Activated CD8-positive, alpha-beta memory T cell treated with anti-CD3 and anti-CD28 coated beads for 1 hour (primary cell): Measurements from ENCODE around the gene NFASC.

Experiments
- DNase-seq, 2 donors: peaks; one replicate each; pipeline ENCODE4 v3.0.0-alpha.2; 2020; ENCODE audit warnings: low read depth in 1 of 2; ENCODE audit errors: extremely low read depth in 1 of 2

The NFASC gene

GRCh38 chr1:204958317-204959307 is 88.0 kb downstream of the NFASC start:
- DNase-seq, result no peak

GRCh38 chr1:204959374-204959773 is 88.7 kb downstream of the NFASC start:
- DNase-seq, result no peak

GRCh38 chr1:204959836-204960235 is 89.2 kb downstream of the NFASC start:
- no peak for DNase-seq

GRCh38 chr1:204960306-204961125 is 89.9 kb downstream of the NFASC start:
- no peak for DNase-seq

- no peak for DNase-seq
Observed at GRCh38 chr1:204961765-204962419, 91.2 kb downstream of the NFASC start.

GRCh38 chr1:204962742-204963632 is 92.3 kb downstream of the NFASC start:
- no peak for DNase-seq

GRCh38 chr1:204967451-204967850 is 96.8 kb downstream of the NFASC start:
- no peak for DNase-seq

GRCh38 chr1:204968135-204968534 is 97.5 kb downstream of the NFASC start:
- DNase-seq, result no peak

DNA sequence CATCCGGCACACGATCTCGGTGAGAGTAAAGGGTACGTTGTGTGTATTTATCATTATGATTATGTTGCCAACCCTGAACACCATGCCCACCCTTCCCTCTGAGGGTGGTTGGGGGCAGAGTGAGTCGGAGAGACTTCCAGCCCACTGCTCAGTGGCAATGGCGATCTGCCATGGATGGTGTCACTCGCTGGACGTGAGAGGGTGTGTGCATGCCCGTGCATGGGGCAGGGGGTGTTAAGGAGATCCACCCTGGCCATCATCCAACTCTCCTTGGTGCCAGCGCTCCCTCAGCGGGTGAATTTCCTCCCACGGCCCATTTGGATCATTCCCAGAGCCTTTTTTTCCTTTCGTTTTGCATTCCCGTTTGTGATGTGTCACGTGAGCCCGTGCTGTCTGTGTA is 98.3 kb downstream of the NFASC start:
- DNase-seq, result no peak

DNA sequence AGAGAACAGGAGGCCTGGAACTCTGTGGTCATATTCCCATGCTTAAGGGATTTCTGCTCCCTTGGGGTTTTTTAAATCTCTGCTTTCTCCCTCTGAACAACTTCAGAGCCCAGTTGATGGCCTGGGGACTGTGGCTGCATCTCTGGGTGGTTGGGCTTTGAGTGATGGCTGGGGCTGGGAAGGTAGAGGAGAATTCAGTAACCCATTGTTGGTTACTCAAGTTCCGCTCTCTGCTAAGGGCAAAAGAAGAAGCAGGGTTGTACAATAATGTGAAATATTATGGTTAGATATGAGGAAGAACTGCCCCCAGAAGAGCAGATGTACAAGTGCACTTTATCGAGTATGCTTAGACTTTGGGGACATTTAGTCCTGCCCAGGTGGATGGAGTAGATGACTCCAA is 100.3 kb downstream of the NFASC start:
- DNase-seq, result no peak

DNA sequence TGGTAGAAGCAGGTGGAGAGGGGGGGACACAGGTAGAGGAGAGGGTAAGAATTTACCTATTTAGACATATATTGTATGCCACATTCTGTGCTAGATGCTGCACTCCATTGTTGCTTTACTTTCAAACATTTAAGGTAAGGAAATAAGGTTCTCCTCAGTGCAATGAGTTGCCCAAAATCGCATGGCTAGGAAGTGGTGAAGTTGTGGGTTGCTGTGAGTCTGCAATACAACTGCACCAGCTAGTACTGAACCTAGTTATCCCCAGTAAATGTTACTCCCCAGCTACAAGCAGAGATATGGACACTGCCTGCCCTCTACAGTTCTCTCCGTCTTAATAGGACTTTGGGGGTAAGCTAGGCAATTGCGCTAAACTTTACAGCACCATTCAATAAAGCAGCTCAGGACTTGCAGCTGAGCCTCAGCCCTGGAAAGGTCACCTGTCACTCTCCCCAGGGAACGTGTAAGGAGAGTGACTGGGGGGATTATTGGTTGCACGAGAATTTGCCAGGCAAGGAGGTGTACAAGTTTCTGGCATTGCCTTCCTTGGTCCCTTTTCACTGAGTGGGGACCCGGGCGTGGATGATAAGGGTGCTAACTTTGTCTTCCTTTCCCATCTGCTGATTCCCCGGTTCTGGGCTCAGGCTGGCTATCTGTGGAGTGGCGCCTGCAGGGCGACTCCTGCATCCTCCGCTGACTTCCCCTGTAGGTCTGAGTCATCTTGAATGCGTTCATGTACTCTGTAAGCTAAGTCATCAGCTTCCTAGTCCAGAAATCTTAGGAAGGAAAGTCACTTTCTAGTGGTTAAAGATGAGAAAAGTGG is 101.1 kb downstream of the NFASC start:
- no peak for DNase-seq

DNA sequence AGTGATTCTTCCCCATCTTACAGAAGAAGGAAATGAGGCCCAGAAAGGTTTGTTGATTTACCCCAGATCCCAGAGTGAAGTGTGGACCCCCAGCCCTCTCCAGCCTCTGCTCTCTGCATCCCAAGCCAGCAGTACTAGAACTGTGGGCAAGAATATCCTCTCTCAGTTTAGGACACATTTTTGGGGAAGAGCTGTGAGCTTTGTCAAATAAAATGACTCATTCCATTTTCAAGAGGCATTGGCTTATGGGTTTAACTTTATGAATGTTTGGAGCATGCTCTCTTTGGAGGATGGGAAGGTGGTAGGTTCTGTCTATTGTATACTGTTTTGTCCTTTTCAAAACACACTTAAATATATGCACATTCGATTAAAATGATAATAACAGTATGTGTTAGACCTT is 101.8 kb downstream of the NFASC start:
- DNase-seq, result no peak

DNA sequence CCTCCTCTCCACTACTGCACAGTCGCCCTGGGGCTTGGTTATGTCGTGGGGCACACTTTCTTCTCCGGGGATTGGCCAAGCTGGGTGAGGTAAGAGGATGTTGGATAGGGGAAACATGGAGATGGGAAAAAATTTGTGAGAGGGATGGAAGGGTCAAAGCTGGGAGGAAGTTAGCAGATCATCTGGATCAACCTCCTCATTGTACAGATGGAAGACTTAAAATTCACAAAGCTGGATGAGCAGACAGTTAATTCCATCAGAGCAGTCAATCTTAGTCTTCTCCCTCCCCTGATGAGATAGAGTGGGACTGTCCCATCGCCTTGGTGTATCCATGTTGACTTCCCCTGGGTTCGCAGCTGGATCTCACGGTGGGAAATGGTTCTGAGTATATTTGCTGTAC is 102.8 kb downstream of the NFASC start:
- no peak for DNase-seq

GRCh38 chr1:204974327-204974726 is 103.7 kb downstream of the NFASC start:
- no peak for DNase-seq

DNA sequence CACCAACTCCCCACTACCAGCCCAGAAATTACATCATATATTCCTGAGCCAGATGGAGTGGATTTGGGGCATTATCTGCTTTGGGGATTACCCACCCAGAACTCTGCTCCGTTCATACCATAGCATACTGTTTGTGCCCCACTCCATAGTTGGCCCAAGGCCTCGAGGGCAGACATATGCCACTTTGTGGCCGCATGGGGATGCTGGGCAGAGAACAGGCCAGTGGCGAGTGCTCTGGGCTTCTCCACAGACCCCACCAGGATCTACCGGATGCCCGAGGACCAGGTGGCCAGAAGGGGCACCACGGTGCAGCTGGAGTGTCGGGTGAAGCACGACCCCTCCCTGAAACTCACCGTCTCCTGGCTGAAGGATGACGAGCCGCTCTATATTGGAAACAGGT is 104.4 kb downstream of the NFASC start:
- no peak for DNase-seq

DNA sequence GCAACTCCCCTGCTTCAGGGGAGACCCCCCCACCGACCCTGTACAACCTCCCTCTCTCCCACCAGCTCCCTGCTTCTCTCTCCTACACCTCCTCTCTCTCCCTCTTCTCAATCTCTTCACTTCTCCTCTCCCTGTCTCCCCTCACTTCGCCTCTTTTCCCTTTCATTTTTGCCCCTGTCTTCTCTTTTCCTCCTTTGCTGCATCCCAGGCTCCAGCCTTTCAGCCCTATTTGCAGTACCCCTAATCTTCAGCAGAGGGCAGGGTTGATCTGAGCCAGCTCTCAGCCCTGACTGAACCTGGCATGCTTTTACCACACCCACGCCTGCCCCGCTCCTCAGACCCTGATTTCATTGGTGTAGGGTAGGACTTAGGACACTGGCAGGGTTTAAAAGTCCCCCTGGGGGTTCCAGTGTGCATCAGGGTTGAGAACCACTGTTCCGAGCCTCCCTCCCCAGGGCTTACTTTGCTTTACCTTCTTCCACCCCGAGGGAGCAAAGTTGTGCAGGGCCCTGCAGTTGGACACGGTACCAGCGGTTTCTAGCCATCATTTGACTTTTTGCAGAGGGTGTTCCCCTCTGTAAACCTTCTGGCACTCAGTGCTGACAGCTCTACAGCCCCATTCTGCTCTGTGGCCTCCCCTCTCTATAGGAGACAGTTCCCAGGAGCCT is 105.0 kb downstream of the NFASC start:
- peak in 1 of 2 donors; percentile 17 for DNase-seq

DNA sequence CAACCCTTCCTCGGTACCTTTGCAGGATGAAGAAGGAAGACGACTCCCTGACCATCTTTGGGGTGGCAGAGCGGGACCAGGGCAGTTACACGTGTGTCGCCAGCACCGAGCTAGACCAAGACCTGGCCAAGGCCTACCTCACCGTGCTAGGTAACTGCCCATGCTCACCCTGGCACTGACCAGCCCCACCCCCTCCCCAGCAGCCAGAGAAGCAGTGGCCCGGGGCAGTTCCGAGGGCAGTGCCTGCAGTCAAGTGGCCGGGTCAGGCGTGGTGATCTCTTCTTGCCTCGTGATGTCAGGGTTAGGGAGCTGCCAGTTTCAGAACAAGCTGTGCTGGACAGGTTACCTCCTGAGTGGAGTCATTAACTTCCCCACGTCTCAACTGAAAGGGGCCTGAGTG is 106.0 kb downstream of the NFASC start:
- no peak for DNase-seq

DNA sequence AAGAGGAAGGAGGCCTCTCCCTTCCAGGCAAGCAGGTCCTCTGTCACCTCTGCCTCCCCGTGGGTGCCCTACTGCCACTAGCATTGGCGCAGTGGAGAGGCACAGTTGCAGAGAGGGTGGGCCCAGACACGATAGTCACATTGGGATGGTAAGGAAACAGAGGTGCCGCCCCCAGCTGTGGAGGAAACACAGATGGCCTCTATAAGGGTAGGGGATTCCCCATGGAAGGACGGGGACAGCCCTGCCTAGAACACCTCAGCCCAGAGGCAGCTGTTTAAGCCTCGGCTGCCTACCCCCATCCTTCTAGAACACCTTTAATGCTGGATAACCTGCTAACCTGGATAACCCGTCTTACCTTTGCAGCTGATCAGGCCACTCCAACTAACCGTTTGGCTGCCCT is 106.7 kb downstream of the NFASC start:
- no peak for DNase-seq

DNA sequence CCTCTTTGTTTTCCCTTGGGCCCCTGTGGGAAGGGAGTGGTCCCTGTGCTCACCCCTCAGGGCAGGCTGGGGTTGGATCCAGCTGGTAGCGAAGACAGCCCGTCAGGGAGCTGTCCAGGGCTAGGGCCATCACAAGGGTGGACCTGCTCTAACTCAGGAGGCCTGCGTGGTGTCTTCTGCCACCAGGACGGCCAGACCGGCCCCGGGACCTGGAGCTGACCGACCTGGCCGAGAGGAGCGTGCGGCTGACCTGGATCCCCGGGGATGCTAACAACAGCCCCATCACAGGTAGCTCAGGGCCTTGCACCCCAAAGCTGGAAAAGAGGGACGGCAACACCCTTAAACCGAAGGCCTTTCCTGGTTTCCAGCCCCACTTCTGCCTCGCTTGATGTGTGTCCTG is 108.1 kb downstream of the NFASC start:
- no peak for DNase-seq
